ENCODE results near the gene MBL2.

Gene MBL2

GRCh38 chr10:52739380-52740154 is 33.0 kb downstream of the MBL2 start:
- Histone ChIP-seq H3K27ac (ENCODE audit: low read depth, low read length) (no peak overlapping the region), H3K27me3 (ENCODE audit: insufficient read depth, low read length) (no peaks in the 10 kb centered on the region), H3K4me3 (ENCODE audit: low read length) (no peak overlapping the region), H3K9me3 (ENCODE audit: insufficient read depth, low read depth, low read length) (peaks cover 16% of the 10 kb centered on the region), H3K9ac (ENCODE audit: low read depth, low read length) (no peak overlapping the region), H3K36me3 (ENCODE audit: insufficient read depth, low read length) (no peaks in the 10 kb centered on the region), H3K4me1 (ENCODE audit: insufficient read depth, low read length) (no peaks in the 10 kb centered on the region)
- 74% methylated on average over 3 of the region's 3 CpGs for WGBS

- Histone ChIP-seq H3K27ac (ENCODE audit: low read depth, low read length) (no peak overlapping the region), H3K4me3 (ENCODE audit: low read length) (no peak overlapping the region), H3K9me3 (ENCODE audit: insufficient read depth, low read depth, low read length) (peaks cover 16% of the 10 kb centered on the region), H3K9ac (ENCODE audit: low read depth, low read length) (no peak overlapping the region), H3K4me1 (ENCODE audit: insufficient read depth, low read length) (no peaks in the 10 kb centered on the region), H3K27me3 (ENCODE audit: insufficient read depth, low read length) (no peaks in the 10 kb centered on the region), H3K36me3 (ENCODE audit: insufficient read depth, low read length) (no peaks in the 10 kb centered on the region)
- WGBS = 88% methylated on average over 5 of the region's 5 CpGs
Measured at GRCh38 chr10:52738951-52739350, 33.6 kb downstream of the MBL2 start.

GRCh38 chr10:52729271-52730104 is 43.1 kb downstream of the MBL2 start:
- WGBS = 77% methylated on average over 7 of the region's 9 CpGs
- H3K9ac ChIP-seq (ENCODE audit: low read depth, low read length) = no peak overlapping the region
- no peak overlapping the region for H3K27ac ChIP-seq (ENCODE audit: low read depth, low read length)
- no peaks in the 10 kb centered on the region for H3K36me3 ChIP-seq (ENCODE audit: insufficient read depth, low read length)
- no peaks in the 10 kb centered on the region for H3K4me1 ChIP-seq (ENCODE audit: insufficient read depth, low read length)
- H3K4me3 ChIP-seq (ENCODE audit: low read length) = no peak overlapping the region
- no peaks in the 10 kb centered on the region for H3K9me3 ChIP-seq (ENCODE audit: insufficient read depth, low read depth, low read length)
- no peaks in the 10 kb centered on the region for H3K27me3 ChIP-seq (ENCODE audit: insufficient read depth, low read length)

- no peaks in the 10 kb centered on the region for H3K4me1 ChIP-seq (ENCODE audit: insufficient read depth, low read length)
- no peak overlapping the region for H3K9ac ChIP-seq (ENCODE audit: low read depth, low read length)
- no peaks in the 10 kb centered on the region for H3K27me3 ChIP-seq (ENCODE audit: insufficient read depth, low read length)
- H3K36me3 ChIP-seq (ENCODE audit: insufficient read depth, low read length) = no peaks in the 10 kb centered on the region
- H3K9me3 ChIP-seq (ENCODE audit: insufficient read depth, low read depth, low read length) = 0 out of 2 replicates have a peak, but pooled peaks cover 6% of the 10 kb centered on the region
- H3K4me3 ChIP-seq (ENCODE audit: low read length) = no peak overlapping the region
- WGBS = 98% methylated on average over 3 of the region's 4 CpGs
- H3K27ac ChIP-seq (ENCODE audit: low read depth, low read length) = no peak overlapping the region
Measured at GRCh38 chr10:52720018-52720417, 52.6 kb downstream of the MBL2 start.
